Uterus (tissue), 2 donors: ENCODE results near the gene AGBL4.

Experiments
- POLR2A ChIP-seq, 2 donors: fragments of 450-650 bp; IDR thresholded peaks; one replicate each; pipeline ENCODE4 v1.6.1; 2016; ENCODE audit warnings: antibody characterized with exemption in 2 of 2, mild to moderate bottlenecking in 1 of 2, moderate library complexity in 1 of 2
- TF ChIP-seq, protein P1 (sequence below), 4 experiments: fragments of 200-600 bp in 2 of 4; fragments of 450-650 bp in 2 of 4; sonication (generic) in 2 of 4; IDR thresholded peaks; one replicate each; pipeline ENCODE4 v1.5.1; 2016 to 2019; ENCODE audit warnings: antibody characterized with exemption in 4 of 4, mild to moderate bottlenecking in 2 of 4, moderate library complexity in 1 of 4

DNA sequence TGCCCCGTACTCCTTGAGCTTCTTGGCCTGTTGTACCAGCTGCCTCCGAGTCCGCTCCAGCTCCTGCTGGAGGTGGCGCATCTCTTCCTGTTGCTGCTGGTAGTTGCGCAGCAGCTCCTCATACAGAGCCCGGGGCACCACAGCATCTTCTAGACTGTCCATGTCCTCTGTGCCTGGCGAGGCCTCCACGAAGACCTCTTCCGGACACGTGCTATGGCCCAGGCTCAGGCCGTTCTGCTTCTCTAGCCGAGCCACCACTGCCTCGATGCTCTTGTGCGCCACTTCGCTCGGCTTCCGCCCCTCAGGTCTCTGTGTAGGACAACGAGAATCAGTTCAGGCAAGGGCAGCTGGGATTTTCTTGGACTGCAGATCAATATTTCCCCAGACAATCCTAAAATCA, 1264.8 kb downstream of the AGBL4 start:
- TF ChIP-seq, protein P1, sequence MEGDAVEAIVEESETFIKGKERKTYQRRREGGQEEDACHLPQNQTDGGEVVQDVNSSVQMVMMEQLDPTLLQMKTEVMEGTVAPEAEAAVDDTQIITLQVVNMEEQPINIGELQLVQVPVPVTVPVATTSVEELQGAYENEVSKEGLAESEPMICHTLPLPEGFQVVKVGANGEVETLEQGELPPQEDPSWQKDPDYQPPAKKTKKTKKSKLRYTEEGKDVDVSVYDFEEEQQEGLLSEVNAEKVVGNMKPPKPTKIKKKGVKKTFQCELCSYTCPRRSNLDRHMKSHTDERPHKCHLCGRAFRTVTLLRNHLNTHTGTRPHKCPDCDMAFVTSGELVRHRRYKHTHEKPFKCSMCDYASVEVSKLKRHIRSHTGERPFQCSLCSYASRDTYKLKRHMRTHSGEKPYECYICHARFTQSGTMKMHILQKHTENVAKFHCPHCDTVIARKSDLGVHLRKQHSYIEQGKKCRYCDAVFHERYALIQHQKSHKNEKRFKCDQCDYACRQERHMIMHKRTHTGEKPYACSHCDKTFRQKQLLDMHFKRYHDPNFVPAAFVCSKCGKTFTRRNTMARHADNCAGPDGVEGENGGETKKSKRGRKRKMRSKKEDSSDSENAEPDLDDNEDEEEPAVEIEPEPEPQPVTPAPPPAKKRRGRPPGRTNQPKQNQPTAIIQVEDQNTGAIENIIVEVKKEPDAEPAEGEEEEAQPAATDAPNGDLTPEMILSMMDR (IDR thresholded peaks at IDR 0.05) = no peak
- TF ChIP-seq POLR2A (IDR thresholded peaks at IDR 0.05) = no peak
